ENCODE data around the gene STK16. TPM values are rescaled to one million over a fixed set of nuclear protein-coding genes. Genes with fewer than 3 reads are reported as not detected.

The STK16 gene
- total and polyA plus RNA-seq, 2 donors = 21.4 to 55.1 TPM

DNA sequence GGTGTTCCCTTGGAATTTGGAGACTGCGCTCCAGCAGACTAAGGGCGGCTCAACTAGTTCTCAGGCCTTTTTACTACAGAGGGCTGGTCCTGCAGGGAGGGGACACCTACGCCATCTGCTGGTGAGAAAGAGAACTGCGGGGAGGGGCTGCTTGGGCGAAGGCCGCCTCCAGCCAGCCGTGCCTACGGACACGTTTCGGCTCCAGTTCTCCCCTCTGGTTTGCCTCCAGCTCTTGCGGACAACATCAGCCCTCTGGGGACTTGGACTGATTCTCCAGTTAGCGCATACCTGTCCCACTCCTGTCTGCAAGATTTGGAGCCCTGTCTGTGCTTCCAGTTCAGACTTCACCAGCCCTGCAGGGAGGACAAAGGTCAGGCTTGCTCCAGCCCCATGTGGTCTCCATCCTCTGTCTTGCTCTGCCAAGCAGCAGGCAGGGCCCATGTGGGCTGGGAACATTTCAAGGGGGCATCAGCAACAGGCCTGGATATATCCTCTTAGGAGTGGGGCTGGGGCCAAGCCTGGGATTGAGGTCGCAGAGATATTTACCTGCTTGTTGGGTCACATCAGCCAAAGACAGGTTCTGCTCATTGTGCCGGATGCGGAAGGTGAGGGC lies 53.6 kb downstream of the STK16 start:
- Histone ChIP-seq H3K27ac (ENCODE audit: low read depth in 1 of 2, low read length in 1 of 2) (no peak overlapping the region), H3K4me3 (ENCODE audit: low read length in 2 of 2) (no peak overlapping the region), H3K27me3 (ENCODE audit: control insufficient read depth in 2 of 2, insufficient read depth in 1 of 2, low read length in 1 of 2) (peaks cover 6 to 73% of the 10 kb centered on the region in 2 donors), H3K4me1 (ENCODE audit: control insufficient read depth in 2 of 2, insufficient read depth in 2 of 2, low read length in 2 of 2) (peaks cover 18 to 31% of the 10 kb centered on the region in 2 donors), H3K9me3 (ENCODE audit: control insufficient read depth in 2 of 2, insufficient read depth in 1 of 2, low read length in 1 of 2) (no peaks in the 10 kb centered on the region), H3K36me3 (ENCODE audit: control insufficient read depth in 2 of 2, insufficient read depth in 2 of 2, low read length in 1 of 2) (no peaks in the 10 kb centered on the region)
- 30% methylated on average over 15 of the region's 15 CpGs for WGBS
- DNase-seq (ENCODE audit: low read depth in 6 of 9, low spot score in 9 of 9) = peak; percentile 50 to 89 (median 68)

DNA sequence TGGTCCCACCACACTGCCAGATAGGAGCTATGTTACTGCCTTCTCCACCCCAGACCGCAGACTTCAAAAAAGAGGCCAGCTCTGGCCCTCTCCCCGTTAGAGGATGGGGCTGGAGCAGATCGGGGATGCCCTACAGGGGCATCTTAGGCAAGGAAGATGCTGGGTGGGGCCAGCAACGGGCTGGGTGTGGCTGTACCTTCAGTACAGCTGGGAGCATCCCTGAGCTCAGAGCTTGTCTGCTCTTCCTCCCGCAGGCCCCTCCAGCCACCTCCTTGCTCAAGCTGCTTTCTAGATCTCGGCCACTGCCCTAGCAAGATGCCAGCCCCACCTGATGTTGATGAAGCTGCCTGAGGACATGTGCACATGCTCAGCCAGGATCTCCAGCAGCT lies 54.1 kb downstream of the STK16 start:
- Histone ChIP-seq H3K4me1 (ENCODE audit: control insufficient read depth in 2 of 2, insufficient read depth in 2 of 2, low read length in 2 of 2) (peaks cover 15 to 29% of the 10 kb centered on the region in 2 donors), H3K9me3 (ENCODE audit: control insufficient read depth in 2 of 2, insufficient read depth in 1 of 2, low read length in 1 of 2) (no peaks in the 10 kb centered on the region), H3K36me3 (ENCODE audit: control insufficient read depth in 2 of 2, insufficient read depth in 2 of 2, low read length in 1 of 2) (no peaks in the 10 kb centered on the region), H3K4me3 (ENCODE audit: low read length in 2 of 2) (no peak overlapping the region), H3K27ac (ENCODE audit: low read depth in 1 of 2, low read length in 1 of 2) (no peak overlapping the region), H3K27me3 (ENCODE audit: control insufficient read depth in 2 of 2, insufficient read depth in 1 of 2, low read length in 1 of 2) (peaks cover 5 to 68% of the 10 kb centered on the region in 2 donors)
- WGBS = 88% methylated on average over 6 of the region's 6 CpGs
- DNase-seq (ENCODE audit: low read depth in 6 of 9, low spot score in 9 of 9) = no peak

Other genes with a start within 250 kb of the STK16 start
- 0.05 TPM for gene CFAP65, start 204.0 kb upstream of the STK16 start, total RNA-seq
- gene CFAP65, start 204.0 kb upstream of the STK16 start, polyA plus RNA-seq = 0.27 TPM
- 0.05 TPM for gene IHH, start 184.6 kb upstream of the STK16 start, total RNA-seq
- 0.18 TPM for gene IHH, start 184.6 kb upstream of the STK16 start, polyA plus RNA-seq
- 12.3 TPM for gene NHEJ1, start 84.7 kb upstream of the STK16 start, total RNA-seq
- 8.3 TPM for gene NHEJ1, start 84.7 kb upstream of the STK16 start, polyA plus RNA-seq
- gene SLC23A3, start 75.5 kb upstream of the STK16 start, total RNA-seq = 0.47 TPM
- 2.6 TPM for gene SLC23A3, start 75.5 kb upstream of the STK16 start, polyA plus RNA-seq
- 33.3 TPM for gene CNPPD1, start 68.6 kb upstream of the STK16 start, total RNA-seq
- 46.9 TPM for gene CNPPD1, start 68.6 kb upstream of the STK16 start, polyA plus RNA-seq
- gene RETREG2, start 67.2 kb upstream of the STK16 start, total RNA-seq = 33.6 TPM
- 56.0 TPM for gene RETREG2, start 67.2 kb upstream of the STK16 start, polyA plus RNA-seq
- 57.8 TPM for gene ZFAND2B, start 38.7 kb upstream of the STK16 start, total RNA-seq
- gene ZFAND2B, start 38.7 kb upstream of the STK16 start, polyA plus RNA-seq = 59.0 TPM
- gene ABCB6, start 26.5 kb upstream of the STK16 start, total RNA-seq = 8.2 TPM
- gene ABCB6, start 26.5 kb upstream of the STK16 start, polyA plus RNA-seq = 29.3 TPM
- gene ATG9A, start 15.8 kb upstream of the STK16 start, total RNA-seq = 10.0 TPM
- gene ATG9A, start 15.8 kb upstream of the STK16 start, polyA plus RNA-seq = 27.4 TPM
- 44.4 TPM for gene ANKZF1, start 15.7 kb upstream of the STK16 start, total RNA-seq
- 91.6 TPM for gene ANKZF1, start 15.7 kb upstream of the STK16 start, polyA plus RNA-seq
- gene GLB1L, start within 50 bp of the STK16 start, total RNA-seq = 4.2 TPM
- 11.3 TPM for gene GLB1L, start within 50 bp of the STK16 start, polyA plus RNA-seq
- 0.05 TPM for gene TUBA4B, start 7.8 kb downstream of the STK16 start, total RNA-seq
- 0.23 TPM for gene TUBA4B, start 7.8 kb downstream of the STK16 start, polyA plus RNA-seq
- 21.0 TPM for gene TUBA4A, start 8.4 kb downstream of the STK16 start, total RNA-seq
- gene TUBA4A, start 8.4 kb downstream of the STK16 start, polyA plus RNA-seq = 102 TPM
- gene DNAJB2, start 33.9 kb downstream of the STK16 start, total RNA-seq = 27.0 TPM
- 87.0 TPM for gene DNAJB2, start 33.9 kb downstream of the STK16 start, polyA plus RNA-seq
- 0.14 TPM for gene PTPRN, start 63.9 kb downstream of the STK16 start, total RNA-seq
- 0.41 TPM for gene PTPRN, start 63.9 kb downstream of the STK16 start, polyA plus RNA-seq
- not detected for gene RESP18, start 87.3 kb downstream of the STK16 start, total RNA-seq
- 0.07 TPM for gene RESP18, start 87.3 kb downstream of the STK16 start, polyA plus RNA-seq
- gene DNPEP, start 142.4 kb downstream of the STK16 start, total RNA-seq = 33.6 TPM
- gene DNPEP, start 142.4 kb downstream of the STK16 start, polyA plus RNA-seq = 105 TPM
- 3.4 TPM for gene DES, start 172.9 kb downstream of the STK16 start, total RNA-seq
- 21.6 TPM for gene DES, start 172.9 kb downstream of the STK16 start, polyA plus RNA-seq
- gene SPEG, start 189.4 kb downstream of the STK16 start, total RNA-seq = 1.3 TPM
- 19.8 TPM for gene SPEG, start 189.4 kb downstream of the STK16 start, polyA plus RNA-seq